Measurements from ENCODE around the gene POP5.

Gene POP5

DNA sequence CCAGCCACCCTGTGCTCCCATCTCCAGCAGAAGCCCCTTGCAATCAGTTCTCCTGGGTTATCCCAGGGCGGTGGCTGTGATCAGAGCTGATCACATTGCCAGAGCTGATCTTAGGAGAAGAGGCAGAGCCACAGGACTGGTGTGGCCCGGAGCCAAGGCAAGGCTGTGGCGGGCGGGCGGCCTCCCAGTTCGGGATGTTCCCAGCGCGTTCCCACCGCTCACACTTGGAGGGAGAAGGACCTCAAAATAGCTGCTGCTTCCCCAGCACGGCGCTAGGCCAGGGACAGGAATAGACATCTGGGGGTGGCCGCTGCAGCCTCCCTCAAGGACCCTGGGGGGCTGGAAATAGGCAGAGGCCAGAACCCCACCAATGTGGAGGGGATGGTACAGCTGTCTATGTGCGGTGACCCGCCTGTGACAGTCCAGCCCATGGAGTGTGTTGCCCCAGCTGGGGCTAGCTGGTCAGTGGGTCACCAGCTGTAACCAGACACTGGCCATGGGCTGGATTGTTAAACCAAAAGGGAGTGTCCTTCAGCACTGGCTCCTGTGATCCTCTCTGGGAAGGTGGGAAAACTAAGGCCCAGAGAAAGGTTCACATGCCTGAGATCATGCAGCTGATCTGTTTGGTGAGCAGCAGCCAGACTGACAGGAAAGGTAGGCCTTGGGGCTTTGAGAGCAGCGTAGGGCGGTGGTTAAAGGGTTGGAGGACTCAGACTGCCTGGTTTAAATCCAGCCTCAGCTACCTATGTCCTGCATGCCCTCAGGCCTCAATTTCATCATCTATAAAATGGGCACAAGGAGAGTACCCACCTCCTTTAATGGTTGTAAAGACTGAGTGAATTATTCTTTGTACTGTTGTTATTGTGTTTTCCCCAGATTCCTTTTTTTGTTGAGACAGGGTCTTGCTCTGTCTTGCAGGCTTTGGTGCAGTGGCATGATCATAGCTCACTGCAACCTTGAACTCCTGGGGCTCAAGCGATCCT, 8.0 kb upstream of the POP5 start:
- no peak for DNase-seq (ENCODE audit: low read depth)

DNA sequence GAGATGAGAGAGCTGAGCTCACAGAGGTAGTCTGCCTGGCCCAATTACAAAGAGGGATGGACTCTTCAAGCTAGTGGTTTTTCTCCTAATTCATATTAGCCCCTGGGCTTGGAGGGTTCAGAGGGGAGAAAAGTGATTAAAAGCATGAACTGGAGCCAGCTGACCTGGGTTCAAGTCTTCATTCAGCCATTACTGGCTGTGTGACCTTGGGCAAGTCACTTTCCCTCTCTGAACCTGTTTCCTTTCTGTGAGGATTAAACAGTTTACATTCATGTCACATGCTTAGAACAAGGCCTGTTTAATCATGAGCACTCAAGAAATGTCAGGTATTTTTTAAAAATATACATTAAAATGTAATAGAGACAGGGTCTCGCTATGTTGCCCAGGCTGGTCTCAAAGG, 7.2 kb upstream of the POP5 start:
- no peak for DNase-seq (ENCODE audit: low read depth)

DNA sequence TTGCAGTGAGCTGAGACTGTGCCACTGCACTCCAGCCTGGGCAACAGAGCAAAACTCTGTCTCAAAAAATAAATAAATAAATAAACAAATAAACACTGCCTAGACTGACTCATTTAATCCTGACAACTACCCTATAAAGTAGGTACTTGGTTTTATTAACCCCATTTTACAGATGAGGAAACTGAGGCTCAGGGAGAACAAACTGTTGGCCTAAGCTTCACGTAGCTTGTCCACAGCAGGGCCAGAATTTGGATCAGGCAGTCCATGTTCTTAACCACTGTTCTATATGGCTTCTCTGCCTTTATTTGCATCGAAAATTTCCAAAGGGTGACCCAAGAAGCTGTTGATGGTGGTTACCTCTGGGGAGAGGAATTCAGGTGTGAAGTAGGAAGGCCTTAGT, 5.7 kb upstream of the POP5 start:
- no peak for DNase-seq (ENCODE audit: low read depth)

DNA sequence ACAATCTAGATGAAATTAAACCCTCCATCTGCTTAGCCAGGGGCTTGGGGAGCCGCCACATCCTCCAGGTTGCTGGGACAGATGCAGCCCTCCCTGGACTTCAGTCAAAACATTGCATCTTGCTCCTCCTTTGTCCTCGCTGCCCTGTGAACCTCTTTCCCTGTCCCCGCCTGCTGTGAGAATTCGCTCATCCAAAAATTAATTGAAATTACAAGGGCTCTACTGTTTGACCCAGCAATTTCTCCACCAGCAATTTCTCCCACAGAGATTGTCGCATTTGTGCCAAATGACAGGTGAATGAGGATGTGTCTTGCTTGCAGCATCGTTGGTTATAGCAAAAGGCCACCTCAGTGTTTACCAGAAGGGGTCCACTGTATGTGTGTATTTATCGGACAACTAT, 5.0 kb upstream of the POP5 start:
- no peak for DNase-seq (ENCODE audit: low read depth)

DNA sequence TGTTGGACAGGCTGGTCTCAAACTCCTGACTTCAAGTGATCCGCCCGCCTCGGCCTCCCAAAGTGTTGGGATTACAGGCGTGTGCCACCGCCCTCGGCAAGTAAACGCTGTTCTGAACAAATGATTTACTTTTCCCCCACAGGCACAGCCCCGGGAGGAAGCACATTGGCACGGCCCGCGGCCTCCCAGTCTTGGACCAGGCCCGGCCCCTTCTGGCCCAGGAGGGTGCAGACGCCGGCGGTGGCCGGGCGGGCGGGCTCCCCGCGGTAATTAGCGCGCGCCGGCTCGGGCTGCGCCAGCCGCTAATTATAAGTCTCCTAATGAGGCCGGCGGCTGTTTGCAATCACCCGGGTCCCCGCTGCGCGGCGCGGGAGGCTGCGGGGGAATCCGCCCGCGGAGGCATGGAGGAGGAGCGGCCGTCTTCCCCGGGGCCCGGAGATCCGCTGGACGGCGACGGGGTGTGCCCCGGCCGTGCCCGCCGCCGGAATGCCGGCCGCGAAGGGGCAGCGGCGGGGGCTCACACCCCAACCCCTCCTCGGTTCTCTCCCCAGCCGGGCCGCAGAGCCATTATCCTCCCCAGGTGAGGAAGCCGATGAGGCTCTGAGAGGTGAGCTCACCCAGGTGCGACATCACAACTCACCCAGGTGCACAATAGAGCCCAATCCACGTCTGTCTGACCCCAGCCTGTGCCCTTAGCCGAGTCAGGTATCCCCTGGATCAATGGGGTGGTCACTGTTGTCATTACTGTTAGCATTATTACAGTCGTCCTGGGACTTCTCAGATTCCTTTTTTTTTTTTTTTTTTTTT, 3.3 kb upstream of the POP5 start:
- no peak for DNase-seq (ENCODE audit: low read depth)

DNA sequence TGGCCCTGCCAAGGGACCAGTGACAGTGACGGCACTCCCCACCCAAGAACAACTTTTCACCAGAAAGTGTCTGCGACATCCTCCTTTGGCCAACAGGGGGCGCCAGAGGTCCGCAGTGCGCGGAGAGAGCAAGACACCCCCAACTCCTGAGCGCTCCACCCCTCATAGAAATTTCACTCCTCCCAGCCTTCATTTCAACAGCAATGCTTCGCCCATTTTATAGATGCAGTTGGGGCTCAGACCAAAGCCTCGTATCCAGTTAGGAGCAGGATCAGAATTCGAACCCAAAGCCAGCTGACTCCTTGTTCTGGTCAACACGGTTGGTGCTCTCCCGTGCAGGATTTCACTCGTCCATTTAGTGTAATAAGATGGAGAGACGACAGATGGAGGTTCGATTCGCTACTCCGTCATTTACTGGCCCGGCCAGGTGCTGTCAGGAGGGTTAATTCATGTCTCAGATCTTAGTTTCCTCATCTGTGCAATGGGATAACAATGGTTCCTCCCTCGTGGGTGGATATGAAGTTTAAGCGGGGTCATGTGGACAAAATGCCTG, 2.4 kb upstream of the POP5 start:
- DNase-seq (ENCODE audit: low read depth): peak; percentile 54

DNA sequence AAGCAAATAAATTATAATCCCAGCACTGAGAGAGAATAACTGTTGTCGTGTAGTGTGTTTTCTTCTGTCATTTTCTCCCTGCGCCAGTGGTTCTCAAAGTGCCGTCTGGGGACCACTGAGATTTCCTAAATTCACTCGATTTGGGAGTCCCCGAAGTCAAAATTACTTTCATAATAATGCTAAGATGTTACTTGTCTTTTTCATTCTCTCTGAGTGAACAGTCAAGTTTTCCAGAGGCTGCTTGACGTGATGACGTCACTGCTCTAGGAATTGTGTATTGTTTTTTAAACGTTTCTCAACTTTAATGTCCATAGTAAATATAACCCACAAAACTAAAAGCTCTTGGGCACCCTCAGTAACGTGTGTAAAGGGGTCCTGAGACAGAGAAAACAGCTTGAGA, 796 bp upstream of the POP5 start:
- DNase-seq (ENCODE audit: low read depth): no peak

DNA sequence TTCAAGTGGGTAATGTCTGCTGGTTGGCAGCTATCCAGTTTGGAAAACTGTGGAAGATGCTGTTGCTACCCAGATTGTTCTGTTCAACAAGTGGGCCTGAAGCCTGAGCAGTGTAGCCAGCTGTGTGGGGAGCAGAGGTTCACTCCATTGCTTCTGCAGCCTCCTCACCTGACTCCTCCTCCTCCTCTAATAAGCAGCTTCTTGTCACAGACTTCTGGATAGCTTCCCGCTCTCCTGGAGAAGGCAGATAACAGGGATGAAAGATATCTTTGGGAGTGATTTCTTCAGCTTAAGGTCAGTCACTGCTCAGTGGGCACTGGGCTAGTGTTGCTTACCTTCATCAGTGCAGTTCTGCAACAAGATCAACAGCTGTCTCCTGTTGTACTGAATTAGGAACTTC, 2.0 kb downstream of the POP5 start:
- DNase-seq (ENCODE audit: low read depth): no peak

DNA sequence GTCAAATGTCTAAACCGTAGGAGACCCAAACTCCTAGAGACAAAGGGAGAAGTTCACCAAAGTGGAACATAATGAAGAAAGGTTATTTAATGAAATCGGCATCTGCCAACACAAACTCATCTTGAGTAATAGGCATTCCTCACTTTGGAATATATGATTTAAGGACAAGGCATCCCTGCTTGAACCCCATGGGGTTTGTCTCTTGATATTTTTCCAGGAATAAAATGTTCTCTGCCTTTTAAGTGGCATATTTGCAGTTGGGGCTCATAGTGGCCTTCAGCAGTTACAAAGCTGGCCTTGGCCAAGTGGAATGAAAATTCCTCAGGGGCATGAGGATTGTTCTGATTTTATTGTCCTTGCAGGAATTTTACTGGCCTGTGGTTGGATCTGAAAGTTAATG, 7.1 kb downstream of the POP5 start:
- no peak for DNase-seq (ENCODE audit: low read depth)

DNA sequence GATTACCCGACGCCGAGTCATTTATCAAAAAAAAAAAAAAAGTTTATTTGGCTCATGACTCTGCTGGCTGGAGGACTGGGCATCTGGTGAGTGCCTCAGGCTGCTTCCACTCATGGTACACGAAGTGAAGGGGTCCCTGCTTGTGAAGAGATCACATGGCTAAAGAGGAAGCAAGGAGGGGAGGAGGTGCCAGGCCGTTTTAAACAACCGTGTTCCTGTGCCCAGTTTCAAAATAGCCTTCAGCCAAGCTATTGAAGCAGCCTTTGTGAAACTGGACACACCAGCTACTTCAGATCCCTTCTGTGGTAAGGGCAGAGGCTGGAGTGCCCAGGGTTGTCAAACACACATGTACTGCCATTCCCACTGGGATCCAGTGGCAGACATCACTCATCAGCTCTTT, 7.6 kb downstream of the POP5 start:
- no peak for DNase-seq (ENCODE audit: low read depth)

DNA sequence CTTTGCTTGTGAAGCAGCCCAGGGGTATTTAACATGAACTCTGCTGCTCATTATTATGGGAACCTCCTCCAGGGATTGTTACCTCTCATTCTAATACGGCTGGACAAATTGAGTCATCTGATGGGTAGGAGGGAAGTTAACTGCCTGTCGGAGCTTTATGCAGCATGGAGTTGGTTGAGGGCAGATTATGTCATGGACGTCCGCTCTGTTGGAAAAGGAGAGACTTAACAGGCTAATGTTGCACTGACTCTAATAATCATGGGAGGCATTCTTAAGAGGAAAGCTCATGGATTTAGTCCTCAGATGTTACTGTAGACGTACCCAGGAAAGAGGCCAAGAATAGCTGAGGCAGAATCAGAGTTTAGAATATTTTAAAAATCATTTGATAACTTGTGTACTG, 9.9 kb downstream of the POP5 start:
- DNase-seq (ENCODE audit: low read depth): no peak

DNA sequence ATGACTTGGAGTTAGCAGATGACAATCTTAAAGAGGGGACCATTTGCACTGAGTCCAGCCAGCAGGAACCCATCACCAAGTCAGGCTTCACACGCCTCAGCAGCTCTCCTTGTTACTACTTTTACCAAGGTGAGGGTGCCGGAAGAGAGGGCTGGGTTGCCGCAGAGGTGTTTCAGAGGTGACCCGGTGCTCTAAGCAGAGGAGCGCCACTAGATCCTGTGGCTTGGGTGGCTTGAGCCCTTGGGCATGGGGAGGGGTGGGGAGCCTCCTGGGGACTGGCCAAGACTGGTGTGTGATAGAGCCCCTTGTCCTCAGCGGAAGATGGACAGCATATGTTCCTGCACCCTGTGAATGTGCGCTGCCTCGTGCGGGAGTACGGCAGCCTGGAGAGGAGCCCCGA, 17.7 kb downstream of the POP5 start:
- DNase-seq (ENCODE audit: low read depth): no peak

DNA sequence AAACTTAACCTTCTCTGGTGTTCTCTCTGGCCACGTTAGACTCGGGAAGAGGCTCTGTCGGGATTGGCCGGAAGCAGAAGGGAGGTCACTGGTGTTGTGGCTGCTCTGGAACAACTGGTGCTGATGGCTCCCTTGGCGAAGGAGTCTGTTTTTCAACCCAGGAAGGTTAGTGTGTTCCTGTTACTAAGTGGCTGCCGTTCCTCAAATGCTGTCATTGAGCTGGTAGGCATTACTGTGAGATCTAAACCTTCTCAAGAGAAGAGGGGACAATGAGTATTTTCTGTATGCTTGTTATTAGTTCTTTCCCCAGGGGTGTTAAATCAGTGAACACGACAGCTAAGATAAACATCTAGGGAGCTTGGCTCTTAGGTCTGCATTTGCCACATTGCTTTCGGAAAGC, 18.3 kb downstream of the POP5 start:
- no peak for DNase-seq (ENCODE audit: low read depth)

DNA sequence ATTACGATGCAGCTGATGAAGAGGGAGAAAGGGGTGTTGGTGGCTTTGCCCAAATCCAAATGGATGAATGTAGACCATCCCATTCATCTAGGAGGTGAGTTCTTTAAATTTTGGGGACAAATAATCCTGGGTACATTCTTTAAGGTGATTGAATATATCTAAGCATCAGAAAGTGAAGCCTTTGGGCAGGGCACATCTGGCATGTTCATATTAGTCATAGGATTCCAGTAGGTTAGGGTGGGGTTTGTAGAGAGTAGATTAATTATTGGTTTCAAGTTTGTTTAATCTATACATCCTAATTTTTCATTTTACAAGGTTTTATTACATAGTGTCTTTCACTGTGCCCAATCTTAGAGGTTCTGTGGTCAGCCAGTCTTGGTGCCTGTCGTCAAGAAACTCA, 23.6 kb downstream of the POP5 start:
- no peak for DNase-seq (ENCODE audit: low read depth)

DNA sequence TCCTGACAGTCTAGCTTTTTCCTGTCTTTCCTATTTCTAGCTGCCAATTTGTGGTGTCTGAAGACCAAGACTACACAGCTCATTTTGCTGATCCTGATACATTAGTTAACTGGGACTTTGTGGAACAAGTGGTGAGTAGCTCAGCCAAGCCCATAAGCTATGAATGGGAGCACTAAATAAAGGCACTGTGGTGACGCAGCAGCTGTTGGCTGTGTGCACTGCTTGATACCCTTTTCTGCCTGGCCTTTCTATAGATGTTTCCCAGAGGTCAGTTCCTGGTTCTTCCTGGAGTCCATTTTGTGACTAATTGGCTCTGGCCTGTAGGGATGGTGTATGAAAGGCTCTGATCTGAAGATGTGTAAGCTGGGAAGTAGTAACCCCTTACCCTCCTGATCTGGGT, 26.5 kb downstream of the POP5 start:
- no peak for DNase-seq (ENCODE audit: low read depth)

DNA sequence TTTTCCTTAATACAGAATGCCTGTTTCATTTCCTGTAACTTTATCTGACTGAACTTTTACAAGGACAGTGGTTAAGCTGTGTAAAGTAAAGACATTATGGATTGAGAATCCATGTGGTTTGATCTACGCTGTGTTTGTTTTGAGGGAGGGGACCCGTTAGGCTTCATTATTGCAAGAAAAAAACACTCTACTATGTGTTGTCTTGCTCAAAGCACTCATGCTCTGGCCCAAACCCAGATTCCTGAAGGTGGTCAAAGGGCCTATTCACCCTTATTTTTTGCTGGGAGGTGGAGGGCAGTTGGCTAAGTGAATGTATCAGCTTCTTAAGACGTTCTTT, 35.2 kb downstream of the POP5 start:
- DNase-seq (ENCODE audit: low read depth): no peak

DNA sequence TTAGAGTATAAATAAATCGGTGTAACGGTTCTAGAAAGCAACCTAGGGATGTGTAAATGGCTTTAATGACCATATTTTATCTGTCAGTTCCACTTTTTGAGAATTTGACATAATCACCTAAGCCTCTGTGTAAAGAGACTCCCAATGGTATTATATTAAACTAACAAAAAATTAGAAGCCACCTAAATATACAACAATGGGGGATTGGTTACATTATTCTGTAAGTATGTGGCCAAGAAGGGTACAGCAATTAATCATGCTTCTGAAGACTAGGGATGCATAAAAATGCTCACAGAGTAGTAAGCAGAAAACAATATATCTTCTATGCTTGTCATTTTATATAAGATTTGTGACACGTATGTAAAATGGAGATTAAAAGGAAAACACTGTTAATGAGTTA, 36.5 kb downstream of the POP5 start:
- DNase-seq (ENCODE audit: low read depth): no peak

DNA sequence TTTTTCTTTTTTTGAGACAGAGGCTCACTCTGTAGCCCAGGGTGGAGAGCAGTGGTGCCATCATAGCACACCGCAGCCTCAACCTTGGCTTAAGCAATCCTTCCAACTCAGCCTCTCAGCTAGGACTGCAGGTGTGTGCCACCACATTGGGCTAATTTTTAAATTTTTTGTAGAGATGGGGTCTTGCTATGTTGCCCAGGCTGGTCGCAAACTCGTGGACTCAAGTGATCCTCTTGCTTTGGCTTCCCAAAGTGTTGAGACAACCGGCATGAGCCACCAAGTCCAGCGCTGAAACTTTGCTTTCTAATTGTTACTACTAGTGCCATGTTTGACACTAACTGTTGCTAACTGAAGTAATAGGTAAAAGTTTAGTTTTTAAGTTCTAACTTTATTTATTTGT, 39.0 kb downstream of the POP5 start:
- DNase-seq (ENCODE audit: low read depth): no peak

DNA sequence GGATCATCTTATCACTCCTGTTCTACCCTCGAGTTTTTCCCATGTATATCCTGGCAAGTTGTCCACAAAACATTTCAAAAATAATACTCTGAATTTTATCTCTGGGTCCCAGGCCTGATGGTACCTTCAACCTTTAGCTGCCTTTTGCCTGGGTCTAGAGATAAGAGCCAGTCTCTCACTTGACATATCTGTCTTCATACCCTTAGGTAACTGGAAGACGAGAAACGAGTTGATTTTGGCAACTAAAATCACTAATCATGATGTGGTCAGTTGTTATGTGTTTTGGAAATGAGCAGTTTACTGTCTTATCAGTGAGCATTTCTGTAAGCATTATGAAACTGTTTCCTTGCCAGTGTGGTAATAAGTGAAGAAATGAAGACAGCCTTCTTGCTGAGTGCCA, 40.8 kb downstream of the POP5 start:
- peak; percentile 80 for DNase-seq (ENCODE audit: low read depth)

DNA sequence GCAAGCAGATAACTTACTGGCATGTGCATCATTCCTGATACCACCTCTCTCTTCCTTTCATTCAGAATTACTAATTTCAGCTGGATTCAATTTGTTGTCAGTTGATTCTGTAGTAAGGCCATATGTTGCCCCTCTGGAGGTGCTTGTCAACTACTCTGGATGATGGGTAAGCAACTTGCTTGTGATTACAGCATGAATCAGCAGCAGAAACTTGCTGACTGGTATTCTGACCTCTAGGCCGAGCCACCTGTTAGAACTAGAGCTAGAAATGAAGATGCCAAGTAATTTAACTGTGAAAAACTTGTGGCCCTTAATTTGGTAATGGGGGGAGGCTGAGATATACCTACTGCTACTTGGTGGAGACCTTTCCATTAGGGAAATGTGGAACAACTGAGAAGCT, 41.9 kb downstream of the POP5 start:
- no peak for DNase-seq (ENCODE audit: low read depth)

DNA sequence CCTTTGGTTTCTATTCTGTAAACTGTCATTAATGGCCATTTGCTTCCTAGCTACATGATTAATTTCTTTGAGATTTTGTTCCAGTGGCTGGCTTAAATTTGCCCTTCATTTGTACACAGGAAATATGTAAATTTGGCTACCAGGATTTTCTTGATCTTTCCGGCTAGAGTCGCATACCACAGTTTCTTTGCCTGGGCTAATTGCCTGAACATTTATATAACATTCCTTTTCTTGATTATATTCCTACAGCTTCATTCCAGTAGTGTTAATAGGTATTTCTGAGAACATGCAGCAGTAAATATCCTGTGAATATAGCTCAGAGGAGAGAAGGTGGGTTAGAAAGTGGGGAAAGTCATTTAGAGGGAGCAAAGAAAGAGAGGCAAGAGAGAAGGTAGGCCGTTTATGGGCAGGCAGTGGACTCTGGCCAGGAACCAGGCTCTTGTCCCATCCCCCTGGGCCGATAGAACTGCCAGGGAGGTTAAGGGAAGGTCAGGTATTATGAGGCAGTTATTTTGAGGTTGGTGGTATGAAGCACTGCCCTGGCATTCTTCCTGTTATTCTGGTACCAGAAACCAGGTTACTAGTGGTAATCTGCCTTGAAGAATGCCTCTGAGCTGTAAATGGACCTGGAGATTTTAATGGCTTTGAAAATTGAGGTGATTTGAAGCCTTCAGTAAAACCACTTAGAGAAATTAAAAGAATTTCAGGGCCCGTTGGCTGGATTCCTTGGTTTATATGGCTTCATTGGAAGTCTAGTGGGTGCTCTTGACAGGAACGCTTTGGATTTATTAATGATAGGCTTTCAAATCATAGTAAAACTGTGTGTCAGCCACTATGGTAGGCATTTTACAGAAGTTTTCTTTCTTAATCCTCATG, 42.7 kb downstream of the POP5 start:
- DNase-seq (ENCODE audit: low read depth): no peak

DNA sequence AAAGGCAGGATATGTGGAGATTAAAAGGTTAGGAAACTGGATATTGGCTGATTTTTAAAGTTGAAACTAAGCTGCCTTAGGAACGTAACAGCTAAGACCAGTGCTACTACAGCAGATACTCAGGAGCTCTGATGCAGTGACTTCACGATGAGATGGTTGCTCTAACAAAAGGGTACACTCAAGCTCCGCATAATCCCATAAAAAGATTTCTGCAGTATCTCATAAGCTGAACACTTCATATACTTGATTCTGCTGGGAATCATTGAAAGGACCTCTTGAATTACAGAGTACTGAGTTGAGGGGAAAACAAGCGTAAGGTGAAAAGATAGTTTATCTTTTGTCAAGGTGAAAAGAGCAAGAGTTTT, 43.4 kb downstream of the POP5 start:
- DNase-seq (ENCODE audit: low read depth): no peak
